Inferior parietal cortex (tissue), 1 donor: Measurements from ENCODE around the gene NMNAT3.
A peak's percentile ranks its signal among the peaks of the same experiment; 100 is the strongest.
"Not testable (repeated sequence)": the region's sequence is repeated elsewhere in the genome, so short reads cannot be mapped to it uniquely, and the experiment has no call there.

Experiments
- DNase-seq: peaks from one replicate; pipeline ENCODE4 v3.0.0-alpha.2; 2016; ENCODE audit errors: extremely low spot score

Gene NMNAT3

GRCh38 chr3:139583651-139584050 lies 94.1 kb downstream of the NMNAT3 start:
- DNase-seq: not testable (repeated sequence)

- no peak for DNase-seq
Measured at GRCh38 chr3:139578783-139579182, 99.0 kb downstream of the NMNAT3 start.

GRCh38 chr3:139577909-139578308 lies 99.9 kb downstream of the NMNAT3 start:
- no peak for DNase-seq

GRCh38 chr3:139577346-139577745 lies 100.4 kb downstream of the NMNAT3 start:
- DNase-seq: no peak

- no peak for DNase-seq
Measured at GRCh38 chr3:139574026-139574947, 103.5 kb downstream of the NMNAT3 start.

GRCh38 chr3:139572847-139573672 lies 104.7 kb downstream of the NMNAT3 start:
- DNase-seq: no peak

GRCh38 chr3:139571711-139572110 lies 106.1 kb downstream of the NMNAT3 start:
- no peak for DNase-seq

- no peak for DNase-seq
Measured at GRCh38 chr3:139564294-139564861, 113.4 kb downstream of the NMNAT3 start.

GRCh38 chr3:139561959-139562676 lies 115.7 kb downstream of the NMNAT3 start:
- no peak for DNase-seq

GRCh38 chr3:139561255-139561817 lies 116.4 kb downstream of the NMNAT3 start:
- DNase-seq: no peak

- DNase-seq: no peak
Measured at GRCh38 chr3:139560411-139560810, 117.4 kb downstream of the NMNAT3 start.

GRCh38 chr3:139559541-139559940 lies 118.2 kb downstream of the NMNAT3 start:
- no peak for DNase-seq

- no peak for DNase-seq
Measured at GRCh38 chr3:139558351-139559266, 119.2 kb downstream of the NMNAT3 start.

GRCh38 chr3:139557041-139557440 lies 120.7 kb downstream of the NMNAT3 start:
- DNase-seq: no peak

GRCh38 chr3:139555249-139555648 lies 122.5 kb downstream of the NMNAT3 start:
- no peak for DNase-seq

- DNase-seq: no peak
Measured at GRCh38 chr3:139554628-139555027, 123.1 kb downstream of the NMNAT3 start.

- peak; percentile 39 for DNase-seq
Measured at GRCh38 chr3:139552632-139553365, 125.0 kb downstream of the NMNAT3 start.

GRCh38 chr3:139548801-139549200 lies 129.0 kb downstream of the NMNAT3 start:
- no peak for DNase-seq

GRCh38 chr3:139547666-139548065 lies 130.1 kb downstream of the NMNAT3 start:
- no peak for DNase-seq

- DNase-seq: no peak
Measured at GRCh38 chr3:139546772-139547171, 131.0 kb downstream of the NMNAT3 start.
